ENCODE data around the gene MCUB.
"Not testable (repeated sequence)": the region's sequence is repeated elsewhere in the genome, so short reads cannot be mapped to it uniquely, and the experiment has no call there.

The MCUB gene

GRCh38 chr4:109588176-109588575 lies 28.1 kb downstream of the MCUB start:
- DNase-seq = no peak

- DNase-seq = no peak
Observed at GRCh38 chr4:109589119-109589518, 29.1 kb downstream of the MCUB start.

GRCh38 chr4:109589605-109590004 lies 29.6 kb downstream of the MCUB start:
- DNase-seq = no peak

GRCh38 chr4:109590905-109591304 lies 30.9 kb downstream of the MCUB start:
- DNase-seq = no peak

GRCh38 chr4:109592367-109592766 lies 32.3 kb downstream of the MCUB start:
- DNase-seq = no peak

GRCh38 chr4:109595123-109595522 lies 35.1 kb downstream of the MCUB start:
- DNase-seq = not testable (repeated sequence)

- not testable (repeated sequence) for DNase-seq
Observed at GRCh38 chr4:109596420-109597085, 36.5 kb downstream of the MCUB start.

- no peak for DNase-seq
Observed at GRCh38 chr4:109599046-109599652, 39.1 kb downstream of the MCUB start.

GRCh38 chr4:109600431-109600830 lies 40.4 kb downstream of the MCUB start:
- DNase-seq = no peak

- no peak for DNase-seq
Observed at GRCh38 chr4:109601336-109601735, 41.3 kb downstream of the MCUB start.

GRCh38 chr4:109607976-109608375 lies 47.9 kb downstream of the MCUB start:
- no peak for DNase-seq

GRCh38 chr4:109608879-109609278 lies 48.8 kb downstream of the MCUB start:
- DNase-seq = no peak

GRCh38 chr4:109609431-109609830 lies 49.4 kb downstream of the MCUB start:
- DNase-seq = no peak

- DNase-seq = no peak
Observed at GRCh38 chr4:109610489-109610888, 50.4 kb downstream of the MCUB start.

GRCh38 chr4:109611045-109611646 lies 51.1 kb downstream of the MCUB start:
- no peak for DNase-seq

- no peak for DNase-seq
Observed at GRCh38 chr4:109614015-109614414, 54.0 kb downstream of the MCUB start.

- DNase-seq = no peak
Observed at GRCh38 chr4:109614466-109614865, 54.4 kb downstream of the MCUB start.

- no peak for DNase-seq
Observed at GRCh38 chr4:109615742-109616141, 55.7 kb downstream of the MCUB start.

GRCh38 chr4:109616243-109616642 lies 56.2 kb downstream of the MCUB start:
- DNase-seq = no peak

GRCh38 chr4:109622626-109623025 lies 62.6 kb downstream of the MCUB start:
- no peak for DNase-seq

GRCh38 chr4:109624536-109624935 lies 64.5 kb downstream of the MCUB start:
- no peak for DNase-seq

GRCh38 chr4:109627361-109627760 lies 67.3 kb downstream of the MCUB start:
- DNase-seq = no peak

- DNase-seq = no peak
Observed at GRCh38 chr4:109629775-109630174, 69.7 kb downstream of the MCUB start.

- DNase-seq = no peak
Observed at GRCh38 chr4:109631532-109632108, 71.6 kb downstream of the MCUB start.

Measured in SHP77 treated with DMSO at 0.1 percent for 48 hours (cell line).